Subcutaneous abdominal adipose tissue (tissue), 5 donors: ENCODE results near the gene MAGED2.
A peak's percentile ranks its signal among the peaks of the same experiment; 100 is the strongest.
"Not testable (repeated sequence)": the region's sequence is repeated elsewhere in the genome, so short reads cannot be mapped to it uniquely, and the experiment has no call there.

Experiments used
- H3K27ac ChIP-seq: one replicate; pipeline ENCODE4 v1.7.0; 2013; ENCODE audit warnings: low read depth, mild to moderate bottlenecking, inconsistent platforms, low read length, moderate library complexity
- H3K27me3 ChIP-seq, 5 donors: one replicate each; pipeline ENCODE4 v1.7.0; 2013; ENCODE audit warnings: low read length in 5 of 5, inconsistent platforms in 1 of 5; ENCODE audit not compliant: control insufficient read depth in 5 of 5, insufficient read depth in 4 of 5
- H3K36me3 ChIP-seq, 5 donors: one replicate each; pipeline ENCODE4 v1.7.0; 2013; ENCODE audit warnings: low read length in 5 of 5; ENCODE audit not compliant: control insufficient read depth in 5 of 5, insufficient read depth in 5 of 5
- H3K4me1 ChIP-seq, 5 donors: one replicate each; pipeline ENCODE4 v1.7.0; 2013; ENCODE audit warnings: low read length in 5 of 5, mild to moderate bottlenecking in 3 of 5, moderate library complexity in 1 of 5; ENCODE audit not compliant: control insufficient read depth in 5 of 5, insufficient read depth in 5 of 5
- H3K4me3 ChIP-seq, 5 donors: one replicate each; pipeline ENCODE4 v1.7.0; 2013; ENCODE audit warnings: low read length in 5 of 5, low read depth in 1 of 5
- H3K9ac ChIP-seq, 5 donors: one replicate each; pipeline ENCODE4 v1.7.0; 2013; ENCODE audit warnings: low read length in 5 of 5, mild to moderate bottlenecking in 4 of 5, moderate library complexity in 3 of 5
- H3K9me3 ChIP-seq, 5 donors: one replicate each; pipeline ENCODE4 v1.7.0; 2013; ENCODE audit warnings: low read length in 5 of 5; ENCODE audit not compliant: control insufficient read depth in 5 of 5
- donor health status: healthy.
- donor health status: healthy.
- donor health status: healthy.
- donor health status: healthy.
- donor health status: healthy.

MAGED2 gene

GRCh38 chrX:54807524-54808108, at the start of gene MAGED2:
MAGED2 (plus strand) TSS chrX:54807745; CDS start chrX:54809332, 1,587 bp downstream.
- H3K27me3 ChIP-seq: peaks cover 0 to 7% (median 0%) of the 10 kb centered on the region in 5 donors
- no peaks in the 10 kb centered on the region for H3K9me3 ChIP-seq
- peaks cover 0 to 28% (median 23%) of the 10 kb centered on the region in 5 donors for H3K36me3 ChIP-seq
- peak within 1 kb of the TSS in 4 of 5 donors; percentile 7 to 69 (median 53) for H3K9ac ChIP-seq
- peak within 1 kb of the TSS; percentile 67 to 86 (median 78) for H3K4me3 ChIP-seq
- H3K4me1 ChIP-seq: peaks cover 0 to 20% (median 12%) of the 10 kb centered on the region in 5 donors
- H3K27ac ChIP-seq: peak within 1 kb of the TSS; percentile 54

GRCh38 chrX:54758114-54759055, 49.2 kb upstream of the MAGED2 start:
- H3K9me3 ChIP-seq: peaks cover 0 to 10% (median 3%) of the 10 kb centered on the region in 5 donors
- H3K9ac ChIP-seq: no peak overlapping the region
- no peak overlapping the region for H3K4me3 ChIP-seq
- H3K36me3 ChIP-seq: no peaks in the 10 kb centered on the region
- H3K27ac ChIP-seq: no peak overlapping the region
- peaks cover 0 to 4% (median 0%) of the 10 kb centered on the region in 5 donors for H3K27me3 ChIP-seq
- H3K4me1 ChIP-seq: no peaks in the 10 kb centered on the region

GRCh38 chrX:54774391-54775094, 33.0 kb upstream of the MAGED2 start:
- not testable (repeated sequence) for H3K9me3 ChIP-seq, H3K36me3 ChIP-seq, H3K4me3 ChIP-seq, H3K9ac ChIP-seq, H3K4me1 ChIP-seq, H3K27ac ChIP-seq
- peaks cover 3 to 16% (median 8%) of the 10 kb centered on the region in 5 donors for H3K27me3 ChIP-seq

GRCh38 chrX:54776061-54776460, 31.5 kb upstream of the MAGED2 start:
- Histone ChIP-seq H3K4me1 (peaks cover 0 to 5% (median 0%) of the 10 kb centered on the region in 5 donors), H3K27me3 (peaks cover 3 to 16% (median 8%) of the 10 kb centered on the region in 5 donors), H3K9me3 (peaks cover 0 to 2% (median 0%) of the 10 kb centered on the region in 5 donors), H3K36me3 (no peaks in the 10 kb centered on the region), H3K4me3 (no peak overlapping the region), H3K9ac (no peak overlapping the region), H3K27ac (no peak overlapping the region)

GRCh38 chrX:54776987-54777672, 30.4 kb upstream of the MAGED2 start:
- H3K36me3 ChIP-seq: no peaks in the 10 kb centered on the region
- H3K27me3 ChIP-seq: peaks cover 3 to 16% (median 8%) of the 10 kb centered on the region in 5 donors
- no peak overlapping the region for H3K9ac ChIP-seq

GRCh38 chrX:54785901-54786300, 21.6 kb upstream of the MAGED2 start:
- Histone ChIP-seq H3K4me3 (no peak overlapping the region), H3K27ac (no peak overlapping the region), H3K9me3 (peaks cover 0 to 8% (median 3%) of the 10 kb centered on the region in 5 donors), H3K4me1 (no peaks in the 10 kb centered on the region), H3K9ac (no peak overlapping the region), H3K27me3 (peaks cover 0 to 15% (median 5%) of the 10 kb centered on the region in 5 donors), H3K36me3 (no peaks in the 10 kb centered on the region)

More at GRCh38 chrX:54776987-54777672, 30.4 kb upstream of the MAGED2 start:
- H3K9me3 ChIP-seq: peaks cover 0 to under 1% (median 0%) of the 10 kb centered on the region in 5 donors
- H3K27ac ChIP-seq: no peak overlapping the region
- H3K4me1 ChIP-seq: peaks cover 0 to 5% (median 0%) of the 10 kb centered on the region in 5 donors
- no peak overlapping the region for H3K4me3 ChIP-seq

- no peak overlapping the region for H3K4me3 ChIP-seq
- no peaks in the 10 kb centered on the region for H3K4me1 ChIP-seq
- H3K36me3 ChIP-seq: no peaks in the 10 kb centered on the region
- H3K9me3 ChIP-seq: peaks cover 0 to 8% (median 3%) of the 10 kb centered on the region in 5 donors
- peaks cover 0 to 17% (median 5%) of the 10 kb centered on the region in 5 donors for H3K27me3 ChIP-seq
- no peak overlapping the region for H3K27ac ChIP-seq
- no peak overlapping the region for H3K9ac ChIP-seq
Observed at GRCh38 chrX:54786967-54787366, 20.6 kb upstream of the MAGED2 start.

GRCh38 chrX:54788446-54788845, 19.1 kb upstream of the MAGED2 start:
- Histone ChIP-seq H3K9ac (no peak overlapping the region), H3K27me3 (peaks cover 0 to 17% (median 5%) of the 10 kb centered on the region in 5 donors), H3K27ac (no peak overlapping the region), H3K4me3 (no peak overlapping the region), H3K9me3 (peaks cover 0 to 5% (median 3%) of the 10 kb centered on the region in 5 donors), H3K4me1 (no peaks in the 10 kb centered on the region), H3K36me3 (no peaks in the 10 kb centered on the region)

GRCh38 chrX:54789405-54789804, 18.1 kb upstream of the MAGED2 start:
- H3K4me3 ChIP-seq, H3K27ac ChIP-seq, H3K36me3 ChIP-seq, H3K9ac ChIP-seq, H3K9me3 ChIP-seq, H3K4me1 ChIP-seq: not testable (repeated sequence)
- peaks cover 0 to 22% (median 5%) of the 10 kb centered on the region in 5 donors for H3K27me3 ChIP-seq
